ENCODE data around the gene STYX.

STYX gene

DNA sequence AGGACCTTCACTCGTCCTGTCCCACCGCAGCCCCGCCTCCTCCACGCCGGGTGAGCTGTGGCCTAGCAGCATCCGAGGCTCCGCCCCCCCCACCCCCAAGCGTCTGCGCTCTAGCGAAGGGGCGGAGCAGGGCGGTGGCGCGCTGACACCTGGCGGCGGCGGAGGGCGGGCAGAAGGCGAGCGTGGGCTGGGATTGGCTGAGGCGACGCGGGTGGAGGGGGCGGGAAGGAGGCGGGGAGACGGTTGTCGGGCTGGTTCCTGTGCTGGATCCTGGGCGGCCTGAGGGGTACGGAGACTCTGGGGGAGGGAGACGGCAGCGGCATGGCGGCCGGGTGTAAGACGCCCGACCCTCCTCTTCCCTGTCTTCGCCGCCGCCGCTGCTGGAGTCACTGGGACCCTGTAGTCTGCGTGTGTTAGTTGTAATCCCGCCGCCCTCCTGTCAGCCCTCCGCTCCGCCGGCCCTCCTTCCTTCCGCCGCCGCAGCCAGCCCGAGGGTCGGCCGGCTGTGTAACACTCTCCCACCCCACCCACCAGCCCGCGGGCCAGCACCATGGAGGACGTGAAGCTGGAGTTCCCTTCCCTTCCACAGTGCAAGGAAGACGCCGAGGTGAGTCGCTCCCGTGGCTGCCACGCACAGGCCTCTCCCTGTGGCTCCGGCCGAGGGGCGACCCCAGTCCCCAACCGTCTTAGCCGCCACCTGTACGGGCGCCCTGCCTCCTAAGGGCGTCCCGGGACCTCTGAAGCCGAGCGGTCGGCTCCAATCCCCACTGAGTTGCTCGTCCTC, at the start of gene STYX:
Gene STYX (plus strand): TSS at position 242 of the 784 bp plus-strand sequence. CDS start 309 bp downstream, at position 551.
- Histone ChIP-seq H3K79me2 (ENCODE audit: insufficient read depth, low read length) (peaks cover 34% of the 10 kb centered on the region), H3K4me3 (ENCODE audit: low read length, poor library complexity, severe bottlenecking) (peak within 1 kb of the TSS; percentile 96), H3K27me3 (ENCODE audit: insufficient read depth, low read length, poor library complexity, severe bottlenecking) (no peaks in the 10 kb centered on the region), H2AFZ (ENCODE audit: low read length) (peak within 1 kb of the TSS; percentile 89), H3K4me2 (ENCODE audit: low read depth, low read length, poor library complexity, severe bottlenecking) (peak within 1 kb of the TSS; percentile 94), H3K9me2 (replicated peaks; ENCODE audit: low read depth, low read length) (no peaks in the 10 kb centered on the region), H4K20me1 (ENCODE audit: insufficient read depth, low read length, poor library complexity, severe bottlenecking) (peaks cover 4% of the 10 kb centered on the region), H3K9ac (ENCODE audit: low read depth, low read length, poor library complexity, severe bottlenecking) (peak within 1 kb of the TSS; percentile 89), H3K9me3 (ENCODE audit: insufficient read depth, low read depth, low read length) (no peaks in the 10 kb centered on the region), H3K4me1 (ENCODE audit: insufficient read depth, low read length, poor library complexity, severe bottlenecking) (peaks cover 29% of the 10 kb centered on the region), H3F3A (ENCODE audit: low read depth) (0 out of 2 replicates have a peak, but pooled peaks cover 5% of the 10 kb centered on the region), H3K36me3 (ENCODE audit: insufficient read depth, low read length) (peaks cover 18% of the 10 kb centered on the region)
- TF ChIP-seq EZH2phosphoT487 (IDR thresholded peaks at IDR 0.05; ENCODE audit: borderline replicate concordance), result no peak
- TF ChIP-seq, protein P1, sequence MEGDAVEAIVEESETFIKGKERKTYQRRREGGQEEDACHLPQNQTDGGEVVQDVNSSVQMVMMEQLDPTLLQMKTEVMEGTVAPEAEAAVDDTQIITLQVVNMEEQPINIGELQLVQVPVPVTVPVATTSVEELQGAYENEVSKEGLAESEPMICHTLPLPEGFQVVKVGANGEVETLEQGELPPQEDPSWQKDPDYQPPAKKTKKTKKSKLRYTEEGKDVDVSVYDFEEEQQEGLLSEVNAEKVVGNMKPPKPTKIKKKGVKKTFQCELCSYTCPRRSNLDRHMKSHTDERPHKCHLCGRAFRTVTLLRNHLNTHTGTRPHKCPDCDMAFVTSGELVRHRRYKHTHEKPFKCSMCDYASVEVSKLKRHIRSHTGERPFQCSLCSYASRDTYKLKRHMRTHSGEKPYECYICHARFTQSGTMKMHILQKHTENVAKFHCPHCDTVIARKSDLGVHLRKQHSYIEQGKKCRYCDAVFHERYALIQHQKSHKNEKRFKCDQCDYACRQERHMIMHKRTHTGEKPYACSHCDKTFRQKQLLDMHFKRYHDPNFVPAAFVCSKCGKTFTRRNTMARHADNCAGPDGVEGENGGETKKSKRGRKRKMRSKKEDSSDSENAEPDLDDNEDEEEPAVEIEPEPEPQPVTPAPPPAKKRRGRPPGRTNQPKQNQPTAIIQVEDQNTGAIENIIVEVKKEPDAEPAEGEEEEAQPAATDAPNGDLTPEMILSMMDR (conservative IDR thresholded peaks at IDR 0.05; ENCODE audit: low read length), result no peak

DNA sequence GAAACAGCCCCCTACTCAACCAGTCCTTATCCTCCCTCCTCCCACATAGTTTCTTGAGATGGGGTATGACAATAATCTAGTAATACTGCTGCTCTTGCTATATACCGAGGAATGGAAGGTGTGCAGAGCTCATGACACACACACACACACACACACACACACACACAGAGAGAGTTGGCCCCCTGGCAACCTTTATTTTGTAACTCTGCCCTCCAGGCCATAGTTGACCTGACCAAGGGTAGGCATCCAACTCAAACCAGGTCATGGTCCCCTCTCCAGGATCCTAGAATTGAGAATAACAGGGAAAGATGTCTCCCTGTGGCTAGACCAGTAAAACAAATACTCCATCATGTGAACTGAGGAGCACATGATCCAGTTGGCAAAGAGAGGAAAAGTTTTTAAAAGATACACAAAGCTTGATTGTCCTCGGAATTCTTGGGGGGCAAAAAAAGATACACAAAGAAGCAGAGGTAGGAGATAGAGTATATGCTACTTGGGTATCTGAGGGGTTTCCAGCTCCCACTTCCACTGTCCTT, 45.9 kb upstream of the STYX start:
- Histone ChIP-seq H3K9me3 (ENCODE audit: insufficient read depth, low read depth, low read length) (no peaks in the 10 kb centered on the region), H3K4me1 (ENCODE audit: insufficient read depth, low read length, poor library complexity, severe bottlenecking) (peaks cover 49% of the 10 kb centered on the region), H3F3A (ENCODE audit: low read depth) (no peaks in the 10 kb centered on the region), H2AFZ (ENCODE audit: low read length) (no peak overlapping the region), H3K9ac (ENCODE audit: low read depth, low read length, poor library complexity, severe bottlenecking) (no peak overlapping the region), H3K36me3 (ENCODE audit: insufficient read depth, low read length) (peaks cover 30% of the 10 kb centered on the region), H3K27me3 (ENCODE audit: insufficient read depth, low read length, poor library complexity, severe bottlenecking) (no peaks in the 10 kb centered on the region), H3K4me2 (ENCODE audit: low read depth, low read length, poor library complexity, severe bottlenecking) (peak overlapping the region; percentile 86), H3K4me3 (ENCODE audit: low read length, poor library complexity, severe bottlenecking) (peak overlapping the region; percentile 4), H4K20me1 (ENCODE audit: insufficient read depth, low read length, poor library complexity, severe bottlenecking) (peaks cover 89% of the 10 kb centered on the region), H3K79me2 (ENCODE audit: insufficient read depth, low read length) (peaks cover 98% of the 10 kb centered on the region), H3K9me2 (replicated peaks; ENCODE audit: low read depth, low read length) (no peaks in the 10 kb centered on the region)
- TF ChIP-seq, protein P1 (conservative IDR thresholded peaks at IDR 0.05; ENCODE audit: low read length), result no peak
- no peak for TF ChIP-seq EZH2phosphoT487 (IDR thresholded peaks at IDR 0.05; ENCODE audit: borderline replicate concordance)

DNA sequence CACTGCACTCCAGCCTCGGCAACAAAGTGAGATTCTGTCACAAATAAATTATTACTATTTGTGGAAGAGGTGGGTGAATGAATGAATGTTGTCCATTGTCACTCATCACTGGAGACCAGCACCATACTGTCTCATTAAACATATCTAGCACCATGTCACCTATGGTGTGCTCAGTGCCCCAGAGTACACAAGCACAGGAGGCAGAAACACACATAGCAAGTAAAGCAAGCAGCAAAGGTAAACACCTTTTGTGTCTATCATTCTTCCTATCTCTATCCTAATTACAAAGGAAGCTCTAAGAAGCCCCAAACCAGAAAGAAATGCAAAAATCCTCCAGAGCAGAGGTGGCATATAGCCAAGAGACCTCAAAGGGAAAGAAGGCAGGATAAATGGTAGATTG, 43.8 kb upstream of the STYX start:
- no peak overlapping the region for H2AFZ ChIP-seq (ENCODE audit: low read length)
- H3K27me3 ChIP-seq (ENCODE audit: insufficient read depth, low read length, poor library complexity, severe bottlenecking), result no peaks in the 10 kb centered on the region
- peaks cover 99% of the 10 kb centered on the region for H3K79me2 ChIP-seq (ENCODE audit: insufficient read depth, low read length)
- TF ChIP-seq, protein P1 (conservative IDR thresholded peaks at IDR 0.05; ENCODE audit: low read length), result no peak
- TF ChIP-seq EZH2phosphoT487 (IDR thresholded peaks at IDR 0.05; ENCODE audit: borderline replicate concordance), result no peak
- H3K36me3 ChIP-seq (ENCODE audit: insufficient read depth, low read length), result peaks cover 9% of the 10 kb centered on the region
- no peaks in the 10 kb centered on the region for H3K9me2 ChIP-seq (replicated peaks; ENCODE audit: low read depth, low read length)
- H3K9ac ChIP-seq (ENCODE audit: low read depth, low read length, poor library complexity, severe bottlenecking), result no peak overlapping the region
- H3K9me3 ChIP-seq (ENCODE audit: insufficient read depth, low read depth, low read length), result no peaks in the 10 kb centered on the region
- H4K20me1 ChIP-seq (ENCODE audit: insufficient read depth, low read length, poor library complexity, severe bottlenecking), result peaks cover 96% of the 10 kb centered on the region
- H3K4me1 ChIP-seq (ENCODE audit: insufficient read depth, low read length, poor library complexity, severe bottlenecking), result peaks cover 66% of the 10 kb centered on the region
- H3K4me2 ChIP-seq (ENCODE audit: low read depth, low read length, poor library complexity, severe bottlenecking), result peak overlapping the region; percentile 86
- no peaks in the 10 kb centered on the region for H3F3A ChIP-seq (ENCODE audit: low read depth)
- H3K4me3 ChIP-seq (ENCODE audit: low read length, poor library complexity, severe bottlenecking), result peak overlapping the region; percentile 28
